Psoas muscle (tissue), 8 donors: ENCODE measurements around the gene MAGEA12. TPM values are rescaled to one million over a fixed set of nuclear protein-coding genes. Genes with fewer than 3 reads are reported as not detected.
"Not testable (repeated sequence)": the region's sequence is repeated elsewhere in the genome, so short reads cannot be mapped to it uniquely, and the experiment has no call there.

ENCODE experiments used
- ATAC-seq, 4 donors: fragments of 200-7000 bp; cut with Tn5 transposase; one replicate each; pipeline ENCODE4 v1.9.1; 2020; ENCODE audit warnings: moderate library complexity in 3 of 4, mild to moderate bottlenecking in 2 of 4
- DNase-seq, 2 donors: peaks; one replicate each; pipeline ENCODE4 v3.0.0-alpha.2; 2020
- H3K27ac ChIP-seq: fragments of 200-600 bp; one replicate; pipeline ENCODE4 v1.8.0; 2022
- H3K27me3 ChIP-seq, 3 donors: fragments of 200-600 bp in 1 of 3; one replicate each; pipeline versions ENCODE4 v1.6.1 to v1.8.0; 2013 to 2022; ENCODE audit warnings: low read length in 2 of 3, mild to moderate bottlenecking in 2 of 3, moderate library complexity in 1 of 3; ENCODE audit not compliant: insufficient read depth in 3 of 3
- H3K36me3 ChIP-seq, 2 donors: fragments of 200-600 bp in 1 of 2; one replicate each; pipeline versions ENCODE4 v1.6.1 to v1.8.0; 2013 to 2022; ENCODE audit warnings: low read depth in 1 of 2, mild to moderate bottlenecking in 1 of 2, moderate library complexity in 1 of 2; ENCODE audit not compliant: insufficient read depth in 1 of 2
- H3K4me1 ChIP-seq: fragments of 200-600 bp; one replicate; pipeline ENCODE4 v1.8.0; 2022
- H3K4me3 ChIP-seq: fragments of 200-600 bp; one replicate; pipeline ENCODE4 v1.8.0; 2022; ENCODE audit warnings: mild to moderate bottlenecking
- H3K9me3 ChIP-seq: fragments of 200-600 bp; one replicate; pipeline ENCODE4 v1.8.0; 2022
- CTCF ChIP-seq: fragments of 200-600 bp; IDR thresholded peaks from one replicate; pipeline ENCODE4 v1.8.0; 2022; ENCODE audit warnings: antibody characterized with exemption
- WGBS, 3 donors: extraction: QIAGEN DNeasy Blood & Tissue Kit; methylation state at CpG; one replicate each; pipeline versions ENCODE4 v1.1.6 to v1.1.7; 2013; 5-methylcytosine and 5-hydroxymethylcytosine counted together
- intact Hi-C, 2 donors: fragments of 100-400 bp; cut with DNase I; formaldehyde crosslinking; loops; one replicate each; pipeline versions ENCODE4 v1.11.0 to v1.14.2; 2022
- polyA plus RNA-seq, 3 donors: library from polyadenylated mRNA; stranded (reverse); fragments of 200-250 nt; gene quantifications; one replicate each; pipeline ENCODE4 v1.2.3, GENCODE V29; 2013
- total RNA-seq, 4 donors: library from RNA; stranded (reverse); fragmentation: NEBNext Ultra II Directional in 2 of 4; extraction: Animal tissue kit (Norgen Biotek cat#: 25700) in 2 of 4; gene quantifications; one replicate each; pipeline versions ENCODE4 v1.2.1 to v1.2.4, GENCODE V29; 2021 to 2023
- donor health status: healthy with polysubstance abuse.
- donor health status: DM: no; HTN: no; CAD: no; lungs with moderate emphysema.
- donor health status: Bipolar disorder and iron deficiency.
- donor health status: healthy.
- donor health status: DM: yes; HTN: yes; CAD: no.
- donor health status: DM: no; HTN: no; CAD: no.
- donor health status: DM: no; HTN: no; CAD: no.
- donor health status: DM: yes; HTN: yes; CAD: no.

MAGEA12 gene
- total and polyA plus RNA-seq, 7 donors, result not detected

GRCh38 chrX:152725409-152725808, 8.1 kb upstream of the MAGEA12 start:
- Histone ChIP-seq H3K27ac (no peak overlapping the region), H3K27me3 (no peaks in the 10 kb centered on the region), H3K4me3 (no peak overlapping the region), H3K36me3 (no peaks in the 10 kb centered on the region), H3K4me1 (no peaks in the 10 kb centered on the region), H3K9me3 (no peaks in the 10 kb centered on the region)
- ATAC-seq (no peak), DNase-seq (no peak)
- intact Hi-C loops, result no loop called here
- WGBS, 3 donors, result 60 to 77% (median 68%) methylated on average over 5 to 7 of the region's 7 CpGs
- no peak for TF ChIP-seq CTCF

GRCh38 chrX:152734143-152734858, 744 bp downstream of the MAGEA12 start:
- ATAC-seq, result not testable (repeated sequence)

GRCh38 chrX:152735101-152735500, 1.5 kb downstream of the MAGEA12 start:
- Histone ChIP-seq H3K36me3 (no peaks in the 10 kb centered on the region), H3K27me3 (no peaks in the 10 kb centered on the region)
- no peak for ATAC-seq

More at GRCh38 chrX:152734143-152734858, 744 bp downstream of the MAGEA12 start:
- H3K4me1 ChIP-seq, H3K36me3 ChIP-seq, H3K4me3 ChIP-seq, H3K9me3 ChIP-seq, intact Hi-C loops, H3K27ac ChIP-seq, H3K27me3 ChIP-seq: not testable (repeated sequence)
- DNase-seq, result peak in 1 of 2 donors; percentile 20
- 88 to 97% (median 93%) methylated on average over 9 to 22 of the region's 22 CpGs for WGBS, 3 donors

GRCh38 chrX:152735860-152736511, 2.4 kb downstream of the MAGEA12 start:
- H3K27me3 ChIP-seq, result no peaks in the 10 kb centered on the region
- no peaks in the 10 kb centered on the region for H3K36me3 ChIP-seq
- 87 to 90% (median 88%) methylated on average over 12 of the region's 12 CpGs for whole genome bisulfite sequencing, 3 donors
- no peak for TF ChIP-seq CTCF
- ATAC-seq (no peak), DNase-seq (peak in 1 of 2 donors; percentile 30)
- H3K4me3 ChIP-seq, result no peak overlapping the region
- no peaks in the 10 kb centered on the region for H3K9me3 ChIP-seq
- no peaks in the 10 kb centered on the region for H3K4me1 ChIP-seq
- no peak overlapping the region for H3K27ac ChIP-seq
- intact Hi-C loops, result no loop called here

More at GRCh38 chrX:152735101-152735500, 1.5 kb downstream of the MAGEA12 start:
- Histone ChIP-seq H3K9me3 (no peaks in the 10 kb centered on the region), H3K4me1 (no peaks in the 10 kb centered on the region), H3K27ac (no peak overlapping the region), H3K4me3 (no peak overlapping the region)
- peak in 1 of 2 donors; percentile 7 for DNase-seq
- intact Hi-C loops, result no loop called here
- 54 to 91% (median 66%) methylated on average over 2 of the region's 2 CpGs for WGBS, 3 donors
- no peak for TF ChIP-seq CTCF

GRCh38 chrX:152736528-152736927, 3.0 kb downstream of the MAGEA12 start:
- H3K27ac ChIP-seq, H3K27me3 ChIP-seq, H3K9me3 ChIP-seq, H3K4me1 ChIP-seq, H3K4me3 ChIP-seq, intact Hi-C loops, ATAC-seq, H3K36me3 ChIP-seq: not testable (repeated sequence)
- WGBS, 3 donors, result 80 to 87% (median 86%) methylated on average over 12 of the region's 12 CpGs
- peak in 1 of 2 donors; percentile 8 for DNase-seq
